ENCODE measurements around the gene PLOD3.

DNA sequence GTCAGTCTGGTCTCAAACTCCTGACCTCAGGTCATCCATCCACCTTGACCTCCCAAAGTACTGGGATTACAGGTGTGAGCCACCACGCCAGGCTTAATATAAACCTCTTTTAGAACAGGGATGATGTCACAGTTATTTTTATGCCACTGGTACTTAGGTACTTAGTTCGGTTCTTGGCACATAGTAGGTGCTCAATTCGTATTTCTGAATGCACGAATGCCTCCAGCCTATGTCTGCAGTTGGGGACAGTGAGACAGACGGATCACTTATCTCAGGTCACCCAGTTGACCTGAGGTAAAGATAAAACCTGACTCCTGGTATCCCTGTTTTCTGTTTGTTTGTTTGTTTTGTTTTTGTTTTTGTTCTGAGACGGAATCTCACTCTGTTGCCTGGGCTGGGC lies 31.2 kb downstream of the PLOD3 start:
- TF ChIP-seq, protein P1, sequence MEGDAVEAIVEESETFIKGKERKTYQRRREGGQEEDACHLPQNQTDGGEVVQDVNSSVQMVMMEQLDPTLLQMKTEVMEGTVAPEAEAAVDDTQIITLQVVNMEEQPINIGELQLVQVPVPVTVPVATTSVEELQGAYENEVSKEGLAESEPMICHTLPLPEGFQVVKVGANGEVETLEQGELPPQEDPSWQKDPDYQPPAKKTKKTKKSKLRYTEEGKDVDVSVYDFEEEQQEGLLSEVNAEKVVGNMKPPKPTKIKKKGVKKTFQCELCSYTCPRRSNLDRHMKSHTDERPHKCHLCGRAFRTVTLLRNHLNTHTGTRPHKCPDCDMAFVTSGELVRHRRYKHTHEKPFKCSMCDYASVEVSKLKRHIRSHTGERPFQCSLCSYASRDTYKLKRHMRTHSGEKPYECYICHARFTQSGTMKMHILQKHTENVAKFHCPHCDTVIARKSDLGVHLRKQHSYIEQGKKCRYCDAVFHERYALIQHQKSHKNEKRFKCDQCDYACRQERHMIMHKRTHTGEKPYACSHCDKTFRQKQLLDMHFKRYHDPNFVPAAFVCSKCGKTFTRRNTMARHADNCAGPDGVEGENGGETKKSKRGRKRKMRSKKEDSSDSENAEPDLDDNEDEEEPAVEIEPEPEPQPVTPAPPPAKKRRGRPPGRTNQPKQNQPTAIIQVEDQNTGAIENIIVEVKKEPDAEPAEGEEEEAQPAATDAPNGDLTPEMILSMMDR (IDR thresholded peaks at IDR 0.05; ENCODE audit: borderline replicate concordance, extremely low read depth, low read length, poor library complexity, severe bottlenecking) = no peak
- no peak for TF ChIP-seq EZH2 (IDR thresholded peaks at IDR 0.05; ENCODE audit: borderline replicate concordance, low read depth, low read length, severe bottlenecking)
